PFSK-1 (cell line): ENCODE results near the gene CACNB2.

Source experiments
- FOXP2 ChIP-seq: optimal IDR thresholded peaks from 2 replicates; pipeline ENCODE3; 2011; ENCODE audit warnings: borderline replicate concordance, control low read depth, inconsistent platforms; ENCODE audit not compliant: insufficient read depth; ENCODE audit errors: extremely low read length, extremely low read depth
- POLR2AphosphoS5 ChIP-seq: IDR thresholded peaks from 2 replicates; pipeline ENCODE4 v1.6.1; 2012; ENCODE audit warnings: low read depth, mild to moderate bottlenecking, control low read depth, low read length, moderate library complexity
- REST ChIP-seq, 2 experiments: IDR thresholded peaks; 2 replicates each; pipeline versions ENCODE4 v1.6.1 to v1.8.0; 2011 to 2012; ENCODE audit warnings: low read depth in 2 of 2, low read length in 2 of 2, control low read depth in 1 of 2, inconsistent platforms in 1 of 2, mild to moderate bottlenecking in 1 of 2, moderate library complexity in 1 of 2; ENCODE audit not compliant: insufficient read depth in 1 of 2
- SIN3A ChIP-seq: IDR thresholded peaks from 2 replicates; pipeline ENCODE4 v1.6.1; 2012; ENCODE audit warnings: mild to moderate bottlenecking, low read length, moderate library complexity, borderline replicate concordance; ENCODE audit not compliant: insufficient read depth
- TAF1 ChIP-seq: IDR thresholded peaks from 2 replicates; pipeline ENCODE4 v1.6.1; 2012; ENCODE audit warnings: low read length, control low read depth, borderline replicate concordance; ENCODE audit not compliant: insufficient read depth

GRCh38 chr10:18332048-18332447 is 191.8 kb downstream of the CACNB2 start:
- TF ChIP-seq REST (IDR thresholded peaks at IDR 0.05; ENCODE audit: insufficient read depth in 1 of 2, low read depth in 2 of 2, low read length in 2 of 2) (no peak), POLR2AphosphoS5 (no peak), TAF1 (no peak), SIN3A (no peak), FOXP2 (no peak)
